Activated CD8-positive, alpha-beta T cell treated with anti-CD3 and anti-CD28 coated beads for 36 hours (primary cell): ENCODE data around the gene ARHGAP12. TPM values are rescaled to one million over a fixed set of nuclear protein-coding genes. Genes with fewer than 3 reads are reported as not detected.
A peak's percentile ranks its signal among the peaks of the same experiment; 100 is the strongest.

Source experiments
- ATAC-seq: fragments of 200-7000 bp; cut with Tn5 transposase; one replicate; pipeline ENCODE4 v1.10.0; 2021; ENCODE audit warnings: mild to moderate bottlenecking, moderate library complexity
- CTCF ChIA-PET: fragments of 350-600 bp; sonication (Branson Sonifier 250); formaldehyde crosslinking; loops from one replicate; lab custom pipeline; 2021; ENCODE audit warnings: antibody characterized with exemption; lab: Charles Lee
- POLR2A ChIA-PET: fragments of 350-600 bp; sonication (Branson Sonifier 250); formaldehyde crosslinking; loops from one replicate; lab custom pipeline; 2021; ENCODE audit warnings: antibody characterized with exemption; lab: Charles Lee
- DNase-seq: peaks from one replicate; pipeline ENCODE4 v3.0.0-alpha.2; 2020
- H3K27ac Mint-ChIP-seq: one replicate; pipeline ENCODE4 v1.8.0; 2021; ENCODE audit warnings: mild to moderate bottlenecking, mixed read lengths
- H3K27me3 Mint-ChIP-seq: one replicate; pipeline ENCODE4 v1.8.0; 2021; ENCODE audit warnings: mixed read lengths
- H3K36me3 Mint-ChIP-seq: one replicate; pipeline ENCODE4 v1.8.0; 2021; ENCODE audit warnings: low read depth, mixed read lengths
- H3K4me1 Mint-ChIP-seq: one replicate; pipeline ENCODE4 v1.8.0; 2021; ENCODE audit warnings: low read depth, mixed read lengths
- H3K4me3 Mint-ChIP-seq: one replicate; pipeline ENCODE4 v1.8.0; 2021; ENCODE audit warnings: mild to moderate bottlenecking, moderate library complexity, mixed read lengths
- H3K9me3 Mint-ChIP-seq: one replicate; pipeline ENCODE4 v1.8.0; 2021; ENCODE audit warnings: mixed read lengths
- CTCF ChIP-seq: fragments of 200-600 bp; IDR thresholded peaks from one replicate; pipeline ENCODE4 v1.8.0; 2022; ENCODE audit warnings: antibody characterized with exemption, mild to moderate bottlenecking
- intact Hi-C: fragments of 100-400 bp; cut with micrococcal nuclease; formaldehyde crosslinking; loops from one replicate; pipeline ENCODE4 v1.10.0; 2022
- total RNA-seq, 2 experiments: library from RNA; stranded (reverse); gene quantifications; one replicate each; pipeline ENCODE4 v1.2.3, GENCODE V29; 2021

ARHGAP12 gene
- total RNA-seq, 2 experiments from 2014 or later = 4.0 to 4.3 TPM

DNA sequence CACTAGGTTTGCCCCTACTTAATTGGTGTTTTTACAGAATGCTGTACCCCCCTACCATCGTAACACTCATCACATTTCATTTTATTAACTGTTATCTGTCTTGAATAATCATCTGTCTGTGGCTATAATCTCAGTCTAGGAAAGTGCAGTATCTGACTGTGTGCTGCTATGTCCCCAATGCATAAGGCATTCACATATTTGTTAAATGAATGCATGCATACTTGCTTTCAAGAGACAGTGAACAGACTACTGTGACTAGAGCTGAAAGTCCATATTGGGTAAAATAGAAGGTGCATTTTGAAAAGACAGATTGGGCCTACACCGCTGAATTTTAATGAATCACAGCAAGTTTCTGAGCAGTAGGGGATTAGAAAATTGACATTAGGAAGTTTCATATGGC, 112.3 kb downstream of the ARHGAP12 start:
- Mint-ChIP-seq H3K4me1 (no peaks in the 10 kb centered on the region), H3K36me3 (peaks cover 2% of the 10 kb centered on the region), H3K27ac (no peak overlapping the region), H3K27me3 (no peaks in the 10 kb centered on the region), H3K4me3 (no peak overlapping the region), H3K9me3 (no peaks in the 10 kb centered on the region)
- no peak for TF ChIP-seq CTCF
- POLR2A ChIA-PET = no interaction called here
- DNase-seq (no peak), ATAC-seq (no peak)
- intact Hi-C loops = no loop called here
- CTCF ChIA-PET = interaction anchor here (1.1 kb wide), 1 partner anchor 8 kb away, joined by 3 read pairs; no protein-coding TSS in a partner anchor

GRCh38 chr10:31808258-31809218, 120.1 kb downstream of the ARHGAP12 start:
- Mint-ChIP-seq H3K9me3 (no peaks in the 10 kb centered on the region), H3K36me3 (peaks cover 3% of the 10 kb centered on the region), H3K27ac (peak overlapping the region; percentile 88), H3K4me3 (peak overlapping the region; percentile 60), H3K27me3 (no peaks in the 10 kb centered on the region), H3K4me1 (peaks cover 7% of the 10 kb centered on the region)
- ChIA-PET CTCF (interaction anchor here (0.7 to 2.5 kb wide), 10 partner anchors 8 to 1169 kb away, joined by 3 to 9 read pairs (median 4); no protein-coding TSS in a partner anchor), POLR2A (no interaction called here)
- peak; percentile 69 for TF ChIP-seq CTCF
- ATAC-seq = peak; percentile 65
- intact Hi-C loops = loop anchor here (5.0 kb wide), 2 partner anchors 1026 to 1081 kb away; no protein-coding TSS in a partner anchor
- peak; percentile 20 for DNase-seq

GRCh38 chr10:31804352-31804810, 124.2 kb downstream of the ARHGAP12 start:
- ATAC-seq (no peak), DNase-seq (no peak)
- Mint-ChIP-seq H3K4me1 (peaks cover 7% of the 10 kb centered on the region), H3K36me3 (peaks cover 3% of the 10 kb centered on the region), H3K9me3 (no peaks in the 10 kb centered on the region), H3K4me3 (no peak overlapping the region), H3K27me3 (no peaks in the 10 kb centered on the region), H3K27ac (no peak overlapping the region)
- intact Hi-C loops = no loop called here
- TF ChIP-seq CTCF = no peak
- ChIA-PET POLR2A (no interaction called here), CTCF (interaction anchor here (1.0 to 1.4 kb wide), 3 partner anchors 34 to 1021 kb away, joined by 3 to 5 read pairs (median 4); no protein-coding TSS in a partner anchor)

- CTCF ChIA-PET = interaction anchor here (1.0 to 1.4 kb wide), 3 partner anchors 34 to 1020 kb away, joined by 3 to 5 read pairs (median 4); no protein-coding TSS in a partner anchor
- ATAC-seq (no peak), DNase-seq (no peak)
- Mint-ChIP-seq H3K27me3 (no peaks in the 10 kb centered on the region), H3K36me3 (peaks cover 3% of the 10 kb centered on the region), H3K4me3 (no peak overlapping the region), H3K9me3 (no peaks in the 10 kb centered on the region), H3K4me1 (peaks cover 7% of the 10 kb centered on the region), H3K27ac (no peak overlapping the region)
- TF ChIP-seq CTCF = no peak
- POLR2A ChIA-PET = no interaction called here
- intact Hi-C loops = no loop called here
Measured at GRCh38 chr10:31803606-31804351, 124.9 kb downstream of the ARHGAP12 start.
